ENCODE results near the gene DCTPP1. TPM values are rescaled to one million over a fixed set of nuclear protein-coding genes. Genes with fewer than 3 reads are reported as not detected.

DCTPP1 gene
- total RNA-seq, 2 experiments from 2014 or later: 98.4 to 105 TPM

GRCh38 chr16:30444231-30445148 lies 14.7 kb upstream of the DCTPP1 start:
- intact Hi-C loops (cut with micrococcal nuclease): loop anchor here (5.0 kb wide), 1 partner anchor 43 kb away; no protein-coding TSS in a partner anchor
- no peaks in the 10 kb centered on the region for H3K9me3 Mint-ChIP-seq
- CTCF ChIA-PET: interaction anchor here (1.1 to 6.4 kb wide), 7 partner anchors 8 to 159 kb away, joined by 3 to 49 read pairs (median 4); partner anchors contain the start of genes DCTPP1 and ITGAL

GRCh38 chr16:30443631-30444030 lies 13.8 kb upstream of the DCTPP1 start:
- H3K4me3 Mint-ChIP-seq: peak overlapping the region; percentile 93
- H3K27ac Mint-ChIP-seq: peak overlapping the region; percentile 43
- H3K27me3 Mint-ChIP-seq: no peaks in the 10 kb centered on the region
- H3K36me3 Mint-ChIP-seq (ENCODE audit: low read depth): peaks cover 22% of the 10 kb centered on the region
- intact Hi-C loops (cut with micrococcal nuclease): no loop called here
- no peak for TF ChIP-seq CTCF (IDR thresholded peaks at IDR 0.05)
- peaks cover 31% of the 10 kb centered on the region for H3K4me1 Mint-ChIP-seq (ENCODE audit: low read depth)
- ChIA-PET POLR2A (interaction anchor here (1.1 to 5.1 kb wide), 5 partner anchors 9 to 28 kb away, joined by 5 to 44 read pairs (median 10); partner anchors contain the start of genes DCTPP1 and ITGAL), CTCF (interaction anchor here (1.1 to 6.4 kb wide), 2 partner anchors 14 to 155 kb away, joined by 4 to 49 read pairs; no protein-coding TSS in a partner anchor)
- no peaks in the 10 kb centered on the region for H3K9me3 Mint-ChIP-seq
- ATAC-seq (no peak), DNase-seq (no peak)

More at GRCh38 chr16:30444231-30445148, 14.7 kb upstream of the DCTPP1 start:
- DNase-seq (no peak), ATAC-seq (no peak)
- peaks cover 32% of the 10 kb centered on the region for H3K4me1 Mint-ChIP-seq (ENCODE audit: low read depth)
- no peaks in the 10 kb centered on the region for H3K27me3 Mint-ChIP-seq
- H3K36me3 Mint-ChIP-seq (ENCODE audit: low read depth): peaks cover 22% of the 10 kb centered on the region
- TF ChIP-seq CTCF (IDR thresholded peaks at IDR 0.05): no peak
- H3K27ac Mint-ChIP-seq: peak overlapping the region; percentile 86
- peak overlapping the region; percentile 93 for H3K4me3 Mint-ChIP-seq
- POLR2A ChIA-PET: interaction anchor here (0.6 to 5.1 kb wide), 13 partner anchors 8 to 95 kb away, joined by 3 to 44 read pairs (median 5); partner anchors contain the start of genes DCTPP1 and ITGAL

- ATAC-seq (no peak), DNase-seq (no peak)
- Mint-ChIP-seq H3K36me3 (ENCODE audit: low read depth) (peaks cover 19% of the 10 kb centered on the region), H3K4me1 (ENCODE audit: low read depth) (peaks cover 30% of the 10 kb centered on the region), H3K27me3 (no peaks in the 10 kb centered on the region), H3K27ac (no peak overlapping the region), H3K9me3 (no peaks in the 10 kb centered on the region), H3K4me3 (no peak overlapping the region)
- TF ChIP-seq CTCF (IDR thresholded peaks at IDR 0.05): no peak
- POLR2A ChIA-PET: interaction anchor here (0.8 to 1.6 kb wide), 3 partner anchors 10 to 95 kb away, joined by 3 read pairs; partner anchors contain the start of genes DCTPP1 and ZNF747
- intact Hi-C loops (cut with micrococcal nuclease): loop anchor here (5.0 kb wide), 1 partner anchor 32 kb away; the partner anchor contains the start of gene ITGAL
- CTCF ChIA-PET: interaction anchor here (0.7 to 1.2 kb wide), 2 partner anchors 9 to 10 kb away, joined by 3 to 4 read pairs; partner anchors contain the start of gene DCTPP1
Measured at GRCh38 chr16:30439720-30440348, 10.0 kb upstream of the DCTPP1 start.

DNA sequence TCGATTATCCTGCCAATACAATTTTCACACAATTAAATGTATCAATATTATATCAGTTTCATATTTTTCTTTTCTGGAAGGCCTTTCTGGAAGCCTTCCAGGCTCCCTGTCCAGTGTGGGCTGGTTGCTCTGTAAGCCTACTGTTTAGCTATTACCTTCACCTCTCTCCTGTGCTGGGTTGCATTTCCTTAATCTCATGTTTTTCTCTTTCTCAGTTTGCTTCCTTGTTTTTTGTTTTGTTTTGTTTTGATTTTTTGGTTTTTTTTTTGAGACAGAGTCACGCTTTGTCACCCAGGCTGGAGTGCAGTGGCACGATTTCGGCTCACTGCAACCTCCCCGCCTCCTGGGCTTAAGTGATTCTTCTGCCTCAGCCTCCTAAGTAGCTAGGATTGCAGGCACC lies 9.0 kb upstream of the DCTPP1 start:
- Mint-ChIP-seq H3K4me3 (no peak overlapping the region), H3K36me3 (ENCODE audit: low read depth) (peaks cover 9% of the 10 kb centered on the region), H3K27ac (no peak overlapping the region), H3K4me1 (ENCODE audit: low read depth) (peaks cover 28% of the 10 kb centered on the region), H3K27me3 (no peaks in the 10 kb centered on the region), H3K9me3 (no peaks in the 10 kb centered on the region)
- intact Hi-C loops (cut with micrococcal nuclease): loop anchor here (5.0 kb wide), 1 partner anchor 33 kb away; the partner anchor contains the start of gene ITGAL
- DNase-seq (no peak), ATAC-seq (no peak)
- ChIA-PET CTCF (no interaction called here), POLR2A (interaction anchor here (1.1 kb wide), 1 partner anchor 9 kb away, joined by 3 read pairs; the partner anchor contains the start of gene DCTPP1)
- no peak for TF ChIP-seq CTCF (IDR thresholded peaks at IDR 0.05)

All from activated CD8-positive, alpha-beta T cell treated with anti-CD3 and anti-CD28 coated beads for 36 hours (primary cell).